H1 (cell line): ENCODE data around the gene AIFM1.

Experiments
- ATF3 ChIP-seq: IDR thresholded peaks from 2 replicates; pipeline ENCODE4 v1.6.1; 2011; ENCODE audit warnings: low read depth, mild to moderate bottlenecking, low read length; ENCODE audit not compliant: insufficient read depth
- CREB1 ChIP-seq: IDR thresholded peaks from 2 replicates; pipeline ENCODE4 v1.6.1; 2012; ENCODE audit warnings: inconsistent platforms
- CTCF ChIP-seq, 3 experiments: IDR thresholded peaks; 1 replicate in 2 of 3; 2 replicates in 1 of 3; pipeline versions ENCODE4 v1.5.1 to v1.6.1; 2011; ENCODE audit warnings: low read length in 3 of 3, mild to moderate bottlenecking in 3 of 3, inconsistent platforms in 2 of 3, low read depth in 1 of 3, moderate library complexity in 1 of 3; ENCODE audit not compliant: insufficient read depth in 1 of 3; ENCODE audit errors: control extremely low read depth in 1 of 3
- EGR1 ChIP-seq: IDR thresholded peaks from 2 replicates; pipeline ENCODE4 v1.6.1; 2011; ENCODE audit warnings: low read depth, low read length, borderline replicate concordance
- JUND ChIP-seq: IDR thresholded peaks from 2 replicates; pipeline ENCODE4 v1.6.1; 2011; ENCODE audit warnings: mild to moderate bottlenecking, improper control_type of control experiment, low read length
- NRF1 ChIP-seq: IDR thresholded peaks from 2 replicates; pipeline ENCODE4 v1.6.1; 2011; ENCODE audit warnings: mild to moderate bottlenecking, low read depth, low read length, improper control_type of control experiment
- POLR2A ChIP-seq, 2 experiments: IDR thresholded peaks; 1 replicate in 1 of 2; 2 replicates in 1 of 2; pipeline ENCODE4 v1.6.1; 2011; ENCODE audit warnings: low read depth in 2 of 2, low read length in 2 of 2, mild to moderate bottlenecking in 2 of 2; ENCODE audit errors: control extremely low read depth in 1 of 2
- POLR2AphosphoS5 ChIP-seq: IDR thresholded peaks from 2 replicates; pipeline ENCODE4 v1.6.1; 2011; ENCODE audit warnings: low read depth, low read length
- POU5F1 ChIP-seq: IDR thresholded peaks from 2 replicates; pipeline ENCODE4 v1.6.1; 2011; ENCODE audit warnings: low read depth, mild to moderate bottlenecking, low read length, moderate library complexity
- RAD21 ChIP-seq, 2 experiments: IDR thresholded peaks in 1 of 2; conservative IDR thresholded peaks in 1 of 2; 2 replicates each; pipeline ENCODE4 v1.6.1; 2011; ENCODE audit warnings: low read depth in 2 of 2, low read length in 2 of 2, improper control_type of control experiment in 1 of 2, inconsistent platforms in 1 of 2, mild to moderate bottlenecking in 1 of 2, moderate library complexity in 1 of 2
- RXRA ChIP-seq: IDR thresholded peaks from 2 replicates; pipeline ENCODE4 v1.6.1; 2011; ENCODE audit warnings: low read depth, mild to moderate bottlenecking, low read length, moderate library complexity; ENCODE audit not compliant: insufficient read depth
- SP1 ChIP-seq: IDR thresholded peaks from 2 replicates; pipeline ENCODE4 v1.6.1; 2011; ENCODE audit warnings: low read depth, low read length
- TAF7 ChIP-seq: optimal IDR thresholded peaks from 2 replicates; pipeline ENCODE3; 2011; ENCODE audit warnings: low read depth, mild to moderate bottlenecking, inconsistent platforms, low read length, moderate library complexity, borderline replicate concordance

GRCh38 chrX:130179579-130180215 is 14.1 kb upstream of the AIFM1 start:
- TF ChIP-seq ATF3 (no peak), JUND (no peak), CTCF (IDR thresholded peaks at IDR 0.05; ENCODE audit: control extremely low read depth in 1 of 3, insufficient read depth in 1 of 3, low read depth in 1 of 3, low read length in 3 of 3) (no peak), RAD21 (IDR thresholded peaks at IDR 0.05 in 1 of 2, conservative IDR thresholded peaks at IDR 0.05 in 1 of 2; ENCODE audit: low read depth in 2 of 2, low read length in 2 of 2) (no peak), NRF1 (no peak), POLR2A (IDR thresholded peaks at IDR 0.05; ENCODE audit: control extremely low read depth in 1 of 2, low read depth in 2 of 2, low read length in 2 of 2) (no peak), SP1 (no peak), EGR1 (no peak), POU5F1 (no peak), POLR2AphosphoS5 (no peak), CREB1 (no peak), RXRA (no peak), TAF7 (no peak)
